ENCODE results near the gene ZNF23. TPM values are rescaled to one million over a fixed set of nuclear protein-coding genes. Genes with fewer than 3 reads are reported as not detected.
A peak's percentile ranks its signal among the peaks of the same experiment; 100 is the strongest.

ZNF23 gene
- total RNA-seq, 1 experiment from 2014 or later = 8.9 TPM

- Histone ChIP-seq H3K79me2 (ENCODE audit: low read length) (no peaks in the 10 kb centered on the region), H3K4me1 (ENCODE audit: low read length) (no peaks in the 10 kb centered on the region), H3K27me3 (ENCODE audit: low read length) (no peaks in the 10 kb centered on the region; the same call in 1 of the 2 replicates), H3K9me2 (replicated peaks; ENCODE audit: insufficient read depth, low read length) (no peaks in the 10 kb centered on the region), H3K36me3 (ENCODE audit: insufficient read depth, low read length) (no peaks in the 10 kb centered on the region), H3K9me3 (ENCODE audit: low read length) (no peaks in the 10 kb centered on the region), H2AFZ (ENCODE audit: low read length) (no peak overlapping the region), H3K27ac (ENCODE audit: low read length) (no peak overlapping the region), H3K4me2 (ENCODE audit: low read depth, low read length, poor library complexity, severe bottlenecking) (no peak overlapping the region), H3K4me3 (ENCODE audit: low read length) (no peak overlapping the region), H4K20me1 (ENCODE audit: insufficient read depth, low read depth, low read length) (no peaks in the 10 kb centered on the region), H3K9ac (ENCODE audit: low read length) (no peak overlapping the region)
- DNase-seq = no peak
Observed at GRCh38 chr16:71423865-71424264, 38.2 kb downstream of the ZNF23 start.

GRCh38 chr16:71423016-71423415 is 39.0 kb downstream of the ZNF23 start:
- Histone ChIP-seq H3K27me3 (ENCODE audit: low read length) (no peaks in the 10 kb centered on the region), H3K36me3 (ENCODE audit: insufficient read depth, low read length) (no peaks in the 10 kb centered on the region), H3K27ac (ENCODE audit: low read length) (no peak overlapping the region), H2AFZ (ENCODE audit: low read length) (no peak overlapping the region), H3K79me2 (ENCODE audit: low read length) (no peaks in the 10 kb centered on the region), H3K9me2 (replicated peaks; ENCODE audit: insufficient read depth, low read length) (no peaks in the 10 kb centered on the region), H3K4me2 (ENCODE audit: low read depth, low read length, poor library complexity, severe bottlenecking) (no peak overlapping the region), H3K9ac (ENCODE audit: low read length) (no peak overlapping the region), H4K20me1 (ENCODE audit: insufficient read depth, low read depth, low read length) (no peaks in the 10 kb centered on the region), H3K4me1 (ENCODE audit: low read length) (no peaks in the 10 kb centered on the region), H3K9me3 (ENCODE audit: low read length) (no peaks in the 10 kb centered on the region), H3K4me3 (ENCODE audit: low read length) (no peak overlapping the region)
- DNase-seq = no peak

DNA sequence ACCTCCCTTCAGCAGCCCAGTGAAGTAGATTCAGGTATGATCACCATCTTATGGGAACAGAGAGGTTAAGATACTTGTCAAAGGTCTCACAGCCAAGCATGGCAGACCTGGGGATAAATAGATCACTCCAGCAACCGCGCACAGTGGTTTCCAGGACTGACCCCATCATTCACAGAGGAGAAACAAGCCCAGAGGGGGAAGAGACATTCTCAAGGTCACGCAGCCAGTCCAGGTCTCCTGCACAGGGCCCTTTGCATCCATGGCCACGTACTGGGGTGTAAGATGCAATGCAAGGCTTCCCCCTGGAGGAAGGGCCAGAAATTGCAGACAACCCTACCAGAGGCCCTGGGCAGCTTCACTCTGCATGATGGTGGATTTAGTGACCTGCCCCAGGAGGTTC is 40.1 kb downstream of the ZNF23 start:
- peak; percentile 79 for DNase-seq
- H4K20me1 ChIP-seq (ENCODE audit: insufficient read depth, low read depth, low read length) = no peaks in the 10 kb centered on the region
- H3K4me2 ChIP-seq (ENCODE audit: low read depth, low read length, poor library complexity, severe bottlenecking) = no peak overlapping the region
- H3K4me3 ChIP-seq (ENCODE audit: low read length) = no peak overlapping the region
- no peaks in the 10 kb centered on the region for H3K9me2 ChIP-seq (replicated peaks; ENCODE audit: insufficient read depth, low read length)
- no peaks in the 10 kb centered on the region for H3K9me3 ChIP-seq (ENCODE audit: low read length)
- H3K79me2 ChIP-seq (ENCODE audit: low read length) = no peaks in the 10 kb centered on the region
- no peak overlapping the region for H3K9ac ChIP-seq (ENCODE audit: low read length)
- H3K36me3 ChIP-seq (ENCODE audit: insufficient read depth, low read length) = no peaks in the 10 kb centered on the region
- no peak overlapping the region for H2AFZ ChIP-seq (ENCODE audit: low read length)
- H3K27me3 ChIP-seq (ENCODE audit: low read length) = no peaks in the 10 kb centered on the region
- no peaks in the 10 kb centered on the region for H3K4me1 ChIP-seq (ENCODE audit: low read length)
- H3K27ac ChIP-seq (ENCODE audit: low read length) = no peak overlapping the region

DNA sequence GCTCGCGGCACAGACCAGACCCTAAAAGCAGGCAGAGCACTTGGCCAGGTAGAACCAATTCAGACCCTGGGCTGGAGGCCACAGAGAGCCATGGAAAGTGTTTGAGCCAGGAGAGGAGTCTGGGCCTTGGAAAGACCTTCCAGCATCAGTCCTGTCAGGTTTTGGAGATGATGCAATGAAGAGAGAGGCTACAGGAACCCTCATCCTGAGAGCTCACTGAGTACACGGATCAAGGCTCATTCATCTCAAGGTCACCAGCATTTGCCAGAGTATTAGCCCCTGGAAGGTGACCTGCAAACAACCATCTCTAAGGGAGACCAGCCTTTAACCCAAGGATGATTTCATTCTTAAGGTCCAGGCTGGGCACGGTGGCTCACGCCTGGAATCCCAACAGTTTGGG is 48.0 kb downstream of the ZNF23 start:
- peaks cover 3% of the 10 kb centered on the region for H3K4me1 ChIP-seq (ENCODE audit: low read length)
- no peaks in the 10 kb centered on the region for H4K20me1 ChIP-seq (ENCODE audit: insufficient read depth, low read depth, low read length)
- H2AFZ ChIP-seq (ENCODE audit: low read length) = no peak overlapping the region
- H3K27me3 ChIP-seq (ENCODE audit: low read length) = no peaks in the 10 kb centered on the region
- no peak overlapping the region for H3K4me2 ChIP-seq (ENCODE audit: low read depth, low read length, poor library complexity, severe bottlenecking)
- no peak overlapping the region for H3K9ac ChIP-seq (ENCODE audit: low read length)
- no peaks in the 10 kb centered on the region for H3K79me2 ChIP-seq (ENCODE audit: low read length)
- H3K9me2 ChIP-seq (replicated peaks; ENCODE audit: insufficient read depth, low read length) = no peaks in the 10 kb centered on the region
- no peak for DNase-seq
- no peaks in the 10 kb centered on the region for H3K9me3 ChIP-seq (ENCODE audit: low read length)
- no peak overlapping the region for H3K4me3 ChIP-seq (ENCODE audit: low read length)
- H3K27ac ChIP-seq (ENCODE audit: low read length) = no peak overlapping the region
- H3K36me3 ChIP-seq (ENCODE audit: insufficient read depth, low read length) = no peaks in the 10 kb centered on the region

DNA sequence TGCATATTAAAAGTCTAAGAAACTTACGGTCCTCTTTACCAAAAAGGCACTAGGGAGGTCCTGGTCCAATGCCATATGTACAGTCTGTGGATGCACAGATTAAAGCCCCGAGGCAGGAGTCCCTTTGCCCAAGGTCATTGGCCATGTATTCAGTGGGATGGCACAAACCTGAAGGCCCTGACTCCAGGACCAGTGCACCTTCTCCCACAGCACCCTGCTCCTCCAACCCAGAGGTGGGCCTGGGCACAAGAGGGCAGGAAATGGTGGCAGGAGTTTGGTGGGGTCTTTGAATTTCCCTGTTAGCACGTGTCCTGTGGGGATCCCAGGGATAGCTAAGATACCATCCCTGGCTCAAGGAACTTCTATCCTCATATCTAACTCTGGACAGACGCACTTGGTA is 48.7 kb downstream of the ZNF23 start:
- Histone ChIP-seq H3K9me3 (ENCODE audit: low read length) (no peaks in the 10 kb centered on the region), H3K9me2 (replicated peaks; ENCODE audit: insufficient read depth, low read length) (no peaks in the 10 kb centered on the region), H2AFZ (ENCODE audit: low read length) (no peak overlapping the region), H3K4me3 (ENCODE audit: low read length) (no peak overlapping the region), H3K9ac (ENCODE audit: low read length) (no peak overlapping the region), H4K20me1 (ENCODE audit: insufficient read depth, low read depth, low read length) (no peaks in the 10 kb centered on the region), H3K27me3 (ENCODE audit: low read length) (no peaks in the 10 kb centered on the region), H3K4me1 (ENCODE audit: low read length) (peaks cover 3% of the 10 kb centered on the region), H3K27ac (ENCODE audit: low read length) (no peak overlapping the region), H3K4me2 (ENCODE audit: low read depth, low read length, poor library complexity, severe bottlenecking) (no peak overlapping the region), H3K36me3 (ENCODE audit: insufficient read depth, low read length) (no peaks in the 10 kb centered on the region), H3K79me2 (ENCODE audit: low read length) (no peaks in the 10 kb centered on the region)
- DNase-seq = no peak

DNA sequence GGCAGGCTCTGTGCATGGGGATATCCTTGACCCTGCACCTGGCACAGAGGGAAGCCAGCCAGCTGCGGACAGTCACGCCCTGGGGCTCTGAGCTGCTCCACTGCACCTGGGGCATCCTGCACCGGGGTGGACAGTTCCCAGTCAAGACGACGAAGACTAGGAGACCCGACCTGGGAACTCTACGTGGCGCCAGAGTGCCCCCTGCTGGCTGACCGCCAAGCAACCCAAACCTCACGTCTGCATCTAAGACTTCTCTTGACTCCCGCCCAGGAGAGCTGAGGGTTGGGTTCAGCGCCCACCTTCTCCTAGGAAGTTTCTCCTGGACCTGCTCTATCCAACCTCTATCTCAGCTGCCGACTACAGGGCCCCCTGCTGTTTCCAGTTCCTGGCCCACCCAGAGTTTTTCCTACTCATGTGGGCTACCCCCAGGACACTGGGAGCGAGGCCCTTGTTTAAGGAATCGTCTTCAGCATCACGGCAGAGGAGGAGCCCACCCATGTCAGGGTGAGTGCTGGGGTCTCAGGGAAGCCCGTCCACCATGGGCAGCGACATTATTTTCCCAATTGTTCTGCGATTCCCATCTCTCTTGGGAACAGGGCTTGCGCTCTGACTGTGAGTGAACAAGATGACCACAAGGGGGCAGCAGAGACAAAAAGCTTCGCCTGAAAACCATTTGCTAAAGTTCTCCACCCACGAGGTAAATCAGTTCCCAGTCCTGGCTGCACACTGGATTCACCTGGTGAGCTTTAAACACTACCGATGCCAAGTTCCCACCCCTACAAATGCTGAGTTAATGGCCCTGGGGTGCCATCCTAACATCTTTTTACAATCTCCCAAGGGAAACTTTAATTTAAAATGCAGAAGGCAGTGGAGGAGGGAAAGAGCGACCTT is 49.5 kb downstream of the ZNF23 start:
- Histone ChIP-seq H3K4me2 (ENCODE audit: low read depth, low read length, poor library complexity, severe bottlenecking) (no peak overlapping the region), H3K9ac (ENCODE audit: low read length) (no peak overlapping the region), H3K27me3 (ENCODE audit: low read length) (no peaks in the 10 kb centered on the region), H2AFZ (ENCODE audit: low read length) (no peak overlapping the region), H3K4me3 (ENCODE audit: low read length) (no peak overlapping the region), H3K36me3 (ENCODE audit: insufficient read depth, low read length) (no peaks in the 10 kb centered on the region), H3K9me3 (ENCODE audit: low read length) (no peaks in the 10 kb centered on the region), H3K79me2 (ENCODE audit: low read length) (no peaks in the 10 kb centered on the region), H3K9me2 (replicated peaks; ENCODE audit: insufficient read depth, low read length) (no peaks in the 10 kb centered on the region), H3K27ac (ENCODE audit: low read length) (no peak overlapping the region), H4K20me1 (ENCODE audit: insufficient read depth, low read depth, low read length) (no peaks in the 10 kb centered on the region), H3K4me1 (ENCODE audit: low read length) (peaks cover 3% of the 10 kb centered on the region)
- DNase-seq = peak; percentile 90

DNA sequence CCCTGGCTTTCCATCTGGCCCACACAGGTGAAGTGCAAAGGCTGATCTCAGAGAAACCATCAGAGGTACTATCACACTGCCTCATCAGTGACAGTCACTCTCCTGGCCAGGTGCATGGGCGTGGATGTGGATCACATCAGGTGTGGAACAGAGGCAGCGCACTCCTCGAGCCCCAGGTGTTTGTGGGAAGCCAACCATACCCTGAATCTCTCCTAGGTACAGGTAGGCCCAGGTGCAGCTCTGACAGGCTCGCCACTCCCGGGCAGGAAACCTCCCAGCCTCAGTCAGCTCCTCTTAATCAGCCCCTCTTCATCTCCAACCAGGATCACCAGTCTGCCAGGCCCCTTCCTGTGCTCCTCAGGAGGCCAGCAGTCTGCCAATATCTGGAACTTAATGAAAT is 51.9 kb downstream of the ZNF23 start:
- no peak for DNase-seq
- Histone ChIP-seq H3K4me1 (ENCODE audit: low read length) (peaks cover 3% of the 10 kb centered on the region), H3K79me2 (ENCODE audit: low read length) (no peaks in the 10 kb centered on the region), H3K27me3 (ENCODE audit: low read length) (no peaks in the 10 kb centered on the region), H3K4me2 (ENCODE audit: low read depth, low read length, poor library complexity, severe bottlenecking) (no peak overlapping the region), H3K4me3 (ENCODE audit: low read length) (no peak overlapping the region), H3K36me3 (ENCODE audit: insufficient read depth, low read length) (no peaks in the 10 kb centered on the region), H3K27ac (ENCODE audit: low read length) (no peak overlapping the region), H2AFZ (ENCODE audit: low read length) (no peak overlapping the region), H3K9me3 (ENCODE audit: low read length) (no peaks in the 10 kb centered on the region), H3K9me2 (replicated peaks; ENCODE audit: insufficient read depth, low read length) (no peaks in the 10 kb centered on the region), H4K20me1 (ENCODE audit: insufficient read depth, low read depth, low read length) (no peaks in the 10 kb centered on the region), H3K9ac (ENCODE audit: low read length) (no peak overlapping the region)

DNA sequence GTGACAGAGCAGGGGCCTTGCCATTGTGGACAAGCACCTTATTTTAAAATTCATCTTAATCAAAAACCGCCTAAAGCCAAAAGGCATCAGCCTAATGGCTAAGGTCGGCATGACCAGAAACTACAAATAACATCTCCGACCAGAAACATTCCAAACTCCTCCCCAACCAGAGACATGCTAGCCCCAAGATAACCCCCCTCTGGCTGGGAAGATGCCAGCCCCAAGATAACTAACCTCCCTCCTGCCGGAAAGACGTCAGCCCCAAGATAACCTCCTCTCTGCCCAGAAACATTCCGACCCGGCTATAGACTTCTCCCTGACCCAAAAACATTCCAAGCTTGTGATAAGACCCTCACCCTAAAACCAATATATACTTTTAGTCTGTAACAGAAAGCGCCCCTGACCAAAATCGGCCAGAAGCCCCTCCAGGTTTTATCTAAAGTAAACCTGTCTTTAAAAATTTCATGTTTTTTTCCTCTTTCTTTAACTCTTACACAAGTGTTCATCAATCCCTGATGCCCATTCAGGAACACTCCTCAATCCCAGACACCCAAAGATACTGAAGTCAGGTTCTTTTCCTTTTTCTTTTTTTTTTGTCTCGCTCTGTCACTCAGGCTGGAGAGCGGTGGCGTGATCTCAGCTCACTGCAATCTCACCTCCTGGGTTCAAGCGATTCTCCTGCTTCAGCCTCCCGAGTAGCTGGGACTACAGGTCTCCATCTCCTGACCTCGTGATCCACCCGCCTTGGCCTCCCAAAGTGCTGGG is 52.9 kb downstream of the ZNF23 start:
- no peaks in the 10 kb centered on the region for H4K20me1 ChIP-seq (ENCODE audit: insufficient read depth, low read depth, low read length)
- no peak overlapping the region for H2AFZ ChIP-seq (ENCODE audit: low read length)
- H3K9me2 ChIP-seq (replicated peaks; ENCODE audit: insufficient read depth, low read length) = no peaks in the 10 kb centered on the region
- H3K9ac ChIP-seq (ENCODE audit: low read length) = no peak overlapping the region
- H3K9me3 ChIP-seq (ENCODE audit: low read length) = no peaks in the 10 kb centered on the region; the same call in 1 of the 2 replicates
- H3K27me3 ChIP-seq (ENCODE audit: low read length) = no peaks in the 10 kb centered on the region
- no peaks in the 10 kb centered on the region for H3K79me2 ChIP-seq (ENCODE audit: low read length)
- no peak overlapping the region for H3K27ac ChIP-seq (ENCODE audit: low read length)
- DNase-seq = no peak
- no peak overlapping the region for H3K4me3 ChIP-seq (ENCODE audit: low read length)
- no peak overlapping the region for H3K4me2 ChIP-seq (ENCODE audit: low read depth, low read length, poor library complexity, severe bottlenecking)
- H3K4me1 ChIP-seq (ENCODE audit: low read length) = peaks cover 3% of the 10 kb centered on the region
- H3K36me3 ChIP-seq (ENCODE audit: insufficient read depth, low read length) = no peaks in the 10 kb centered on the region
